HG02759 (cell line): ENCODE data around the gene NDP.
"Not testable (repeated sequence)": the region's sequence is repeated elsewhere in the genome, so short reads cannot be mapped to it uniquely, and the experiment has no call there.

Experiments used
- ATAC-seq: cut with Tn5 transposase; IDR thresholded peaks from one replicate; pipeline ENCODE4 v1.9.1; 2021; ENCODE audit warnings: mild to moderate bottlenecking, moderate library complexity; ENCODE audit not compliant: unreplicated experiment

Gene NDP

DNA sequence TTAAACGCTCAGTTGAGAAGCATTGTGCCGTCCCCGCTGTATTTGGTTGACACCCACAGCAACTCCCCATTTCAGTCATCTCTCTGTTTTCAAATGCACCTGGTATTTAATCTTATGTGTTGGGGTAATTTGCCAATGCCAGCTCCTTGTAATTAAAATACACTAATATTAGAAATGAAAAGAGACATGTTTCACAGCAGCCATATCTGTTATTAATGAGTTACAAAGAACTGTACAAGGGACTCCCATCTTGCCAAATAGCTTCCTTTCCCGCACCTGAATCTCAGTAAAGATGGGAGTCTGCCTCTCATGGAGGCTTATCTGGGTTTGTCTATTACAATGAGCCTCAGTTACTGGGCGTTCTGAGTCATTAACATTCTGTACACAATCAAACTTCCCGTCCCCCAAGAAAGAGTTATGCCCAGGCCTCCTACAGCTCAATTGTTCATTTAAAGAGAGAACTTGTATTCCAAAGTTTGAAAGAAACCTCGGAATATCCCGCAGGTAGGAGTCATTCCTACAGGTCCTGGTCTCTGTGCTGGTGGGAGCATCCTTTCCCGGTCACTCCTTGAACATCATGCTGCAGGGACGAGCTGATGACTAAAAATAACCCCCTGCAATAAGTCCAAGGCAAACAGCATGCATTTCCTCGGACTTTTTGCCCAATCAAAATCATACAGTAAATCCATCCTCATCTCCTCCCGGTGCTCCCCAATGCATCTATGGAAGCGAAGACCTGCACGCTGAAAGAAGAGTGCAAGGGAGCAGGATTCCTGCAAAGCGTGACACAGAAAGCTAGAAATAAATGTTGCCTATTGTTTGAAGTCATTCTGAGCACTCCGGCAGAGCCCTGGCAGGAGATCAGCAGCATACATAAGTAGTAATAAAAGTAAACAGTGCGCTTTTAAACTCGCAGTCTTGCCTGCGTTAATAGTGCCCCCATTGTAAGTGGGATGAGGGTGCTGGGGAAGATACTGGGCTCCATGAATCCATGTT lies 926 bp downstream of the NDP start:
- no peak for ATAC-seq

DNA sequence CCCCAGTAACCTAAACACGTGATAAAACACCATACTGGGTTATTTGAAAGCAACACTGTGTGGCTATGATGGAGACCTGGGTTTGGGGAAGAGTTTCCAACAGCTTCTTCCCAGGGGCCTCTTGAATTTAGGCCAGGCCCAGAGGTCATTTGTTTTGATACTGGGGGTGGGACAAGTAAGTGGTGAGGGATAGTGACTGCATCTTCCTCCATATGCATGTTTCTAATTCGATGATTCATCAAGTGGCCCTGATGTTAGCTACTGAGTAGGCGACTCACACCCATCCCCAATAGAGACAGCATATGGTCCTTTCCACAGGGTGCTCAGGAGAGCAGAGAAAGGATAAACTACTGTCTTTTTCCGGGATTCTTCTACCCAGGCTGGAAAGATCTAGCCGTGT lies 2.7 kb downstream of the NDP start:
- ATAC-seq: no peak

DNA sequence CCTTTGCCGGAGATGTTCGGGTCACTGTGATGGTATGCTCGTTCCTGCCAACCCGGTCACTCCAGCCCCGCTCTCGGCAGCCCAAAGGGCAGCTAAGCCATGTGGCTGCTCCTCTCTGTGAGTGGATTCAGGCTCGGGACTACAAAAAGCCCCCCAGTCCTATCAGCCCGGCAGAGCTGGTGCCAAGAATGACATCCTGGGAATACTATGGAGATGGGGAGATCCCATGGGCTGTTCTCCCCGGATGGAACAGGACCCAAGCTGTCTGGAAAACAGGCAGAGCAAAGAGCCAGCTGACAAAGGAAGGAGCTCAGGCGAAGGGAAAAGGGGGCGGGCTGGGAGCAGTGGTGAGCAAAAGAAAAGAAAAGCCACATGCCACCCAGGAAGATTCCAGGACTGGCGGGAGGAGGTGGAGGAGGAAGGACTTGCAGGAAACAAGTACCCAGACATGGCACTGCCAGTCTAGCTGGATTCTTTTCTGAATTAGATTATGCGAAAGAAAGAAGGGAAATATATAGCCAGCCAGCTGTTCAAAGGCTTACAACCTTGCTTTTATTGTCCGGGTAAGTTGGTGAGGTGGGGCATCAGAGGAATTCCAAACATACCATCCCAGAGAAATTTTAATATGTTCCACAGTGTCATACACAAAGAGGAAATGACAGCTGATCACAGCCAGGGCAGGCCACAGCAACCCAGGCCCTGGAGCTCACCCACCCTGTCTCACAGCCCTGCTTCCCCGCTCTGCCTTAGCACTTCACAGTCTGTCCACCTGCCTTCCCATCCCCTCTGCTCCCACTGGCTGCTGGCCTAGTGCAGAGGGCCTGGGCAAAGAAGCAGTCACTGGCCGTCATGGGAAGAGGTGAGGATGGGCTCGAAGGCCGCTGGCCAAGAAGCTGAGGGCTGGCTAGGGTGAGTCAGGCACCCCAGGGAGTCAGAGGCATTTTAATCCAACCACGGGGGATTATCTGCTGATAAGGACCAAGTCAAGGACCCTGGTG lies 3.4 kb downstream of the NDP start:
- no peak for ATAC-seq

DNA sequence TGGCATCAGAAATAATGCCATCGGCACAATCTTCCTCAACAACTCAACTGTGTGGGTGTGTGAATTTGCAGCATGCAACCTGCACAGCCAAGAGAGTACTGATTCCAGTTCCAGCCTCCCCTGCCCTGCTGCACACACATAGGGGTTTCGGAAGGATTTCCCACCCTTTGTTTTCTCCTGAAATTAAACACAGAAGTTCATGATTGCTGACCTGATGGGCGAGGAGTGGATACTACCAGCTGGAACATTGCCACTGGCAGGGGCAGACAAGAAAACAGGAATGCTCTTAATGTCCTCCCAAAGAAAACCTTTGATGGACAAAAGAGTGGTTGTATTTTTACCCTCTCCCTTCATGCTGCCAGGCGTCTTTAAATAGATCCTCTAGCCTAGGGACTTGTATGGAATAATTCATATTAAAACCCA lies 4.8 kb downstream of the NDP start:
- ATAC-seq: no peak

DNA sequence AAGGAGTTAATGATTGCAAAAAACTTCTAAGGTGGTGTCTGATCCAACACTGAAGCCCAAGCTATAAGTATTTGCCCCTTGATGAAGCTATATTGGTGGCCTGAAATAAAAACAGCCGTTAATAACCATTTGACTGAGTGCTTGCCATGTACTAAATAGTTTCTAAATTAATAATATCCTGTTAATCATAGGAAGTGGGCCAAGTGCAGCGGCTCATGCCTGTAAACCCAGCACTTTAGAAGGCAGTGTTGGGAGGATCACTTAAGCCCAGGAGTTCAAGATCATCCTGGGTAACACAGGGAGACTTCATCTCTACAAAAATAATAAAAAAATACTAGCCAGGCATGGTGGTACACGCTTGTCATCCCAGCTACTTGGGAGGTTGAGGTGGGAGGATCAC lies 8.3 kb downstream of the NDP start:
- no peak for ATAC-seq

DNA sequence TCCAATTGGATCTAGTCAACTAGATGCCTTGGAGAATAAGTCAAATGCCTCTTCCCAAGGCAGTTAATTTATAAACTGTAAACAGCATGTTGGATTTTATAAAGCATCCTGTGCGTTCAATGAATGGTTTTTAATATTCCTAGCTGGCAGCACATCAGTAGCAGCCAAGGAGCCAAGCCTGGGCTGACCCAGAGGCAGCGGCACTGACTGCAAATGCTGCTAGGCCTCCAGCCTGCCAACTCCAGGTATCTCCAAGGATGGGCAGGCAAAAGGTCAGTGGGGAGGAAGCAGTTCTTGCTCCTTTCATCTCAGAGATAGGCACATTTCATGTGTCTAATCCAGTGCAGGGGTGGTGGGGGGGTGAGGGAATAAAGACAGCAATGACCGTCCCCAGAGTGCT lies 9.5 kb downstream of the NDP start:
- no peak for ATAC-seq

DNA sequence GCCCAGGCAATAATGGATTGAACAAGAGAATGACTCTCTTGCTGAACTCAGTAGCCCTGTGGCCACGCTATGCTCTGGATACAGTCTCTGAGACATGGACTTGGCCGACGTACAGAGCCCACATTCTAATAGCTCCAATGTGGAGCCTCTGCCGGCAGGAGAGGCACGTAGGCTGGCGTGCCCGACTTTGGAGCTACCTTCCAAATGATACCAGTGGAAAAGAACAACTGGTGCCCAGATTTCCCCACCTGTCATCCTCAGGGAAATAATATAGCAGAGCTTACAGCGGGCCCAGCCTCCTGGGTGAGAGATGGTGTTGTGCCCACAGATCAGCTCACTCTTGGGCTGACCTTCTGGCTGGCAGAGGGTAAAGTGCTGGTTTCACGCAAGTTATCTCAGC lies 10.6 kb downstream of the NDP start:
- no peak for ATAC-seq

DNA sequence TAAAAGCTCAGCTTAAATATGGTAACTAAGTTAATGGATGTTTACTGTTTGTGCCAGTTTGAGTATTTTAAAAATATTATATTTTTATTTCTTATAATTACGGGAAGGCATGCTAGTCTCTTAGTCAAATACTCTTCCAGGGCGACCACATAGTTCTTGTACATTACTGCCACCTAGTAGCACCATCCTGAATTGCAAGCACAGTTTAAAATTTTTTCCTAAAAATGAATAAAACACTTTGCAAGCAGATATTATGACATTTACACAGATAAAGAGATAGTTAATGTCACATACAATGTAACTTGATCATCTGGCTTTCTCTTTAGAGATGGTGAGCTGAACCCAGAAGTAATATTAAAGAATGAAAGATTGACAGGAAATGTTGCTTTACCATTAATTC lies 11.5 kb downstream of the NDP start:
- ATAC-seq: no peak

DNA sequence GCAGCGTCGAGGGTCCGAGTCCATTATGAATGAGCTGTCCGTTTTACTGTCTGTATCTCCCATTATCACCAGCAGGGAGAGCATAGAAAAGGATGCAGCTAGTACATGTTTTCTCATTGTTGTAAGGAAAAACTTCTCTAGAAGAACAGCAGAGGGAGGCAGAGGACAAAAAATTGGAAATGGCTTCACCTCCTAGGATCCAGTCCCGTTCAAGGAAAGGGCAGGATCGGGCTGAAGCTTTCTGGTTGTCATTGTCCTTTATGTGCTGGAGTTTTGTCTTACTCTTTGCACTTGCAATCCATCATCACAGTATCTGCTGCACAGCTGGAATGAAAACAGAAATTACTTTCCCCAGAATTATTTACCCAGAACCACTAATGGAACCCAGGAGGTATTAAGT lies 14.7 kb downstream of the NDP start:
- no peak for ATAC-seq

DNA sequence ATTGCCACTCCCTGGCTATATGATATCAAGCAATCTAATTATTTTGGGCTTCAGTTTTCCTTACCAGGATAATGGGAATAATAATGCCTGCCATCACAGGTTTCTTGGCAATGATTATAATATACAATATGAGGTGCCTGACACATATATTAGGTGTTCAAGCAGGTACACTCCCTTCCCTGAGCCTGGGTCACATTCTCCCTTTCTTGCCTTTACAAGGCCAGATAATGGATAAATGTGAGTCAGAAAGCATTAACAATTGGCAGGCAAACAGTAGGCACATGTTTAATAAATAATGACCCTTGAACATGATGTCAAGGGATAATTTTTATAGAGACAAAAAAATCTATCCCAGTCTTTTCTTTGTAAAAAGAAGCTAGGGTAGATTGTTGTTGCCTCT lies 17.2 kb downstream of the NDP start:
- ATAC-seq: no peak

DNA sequence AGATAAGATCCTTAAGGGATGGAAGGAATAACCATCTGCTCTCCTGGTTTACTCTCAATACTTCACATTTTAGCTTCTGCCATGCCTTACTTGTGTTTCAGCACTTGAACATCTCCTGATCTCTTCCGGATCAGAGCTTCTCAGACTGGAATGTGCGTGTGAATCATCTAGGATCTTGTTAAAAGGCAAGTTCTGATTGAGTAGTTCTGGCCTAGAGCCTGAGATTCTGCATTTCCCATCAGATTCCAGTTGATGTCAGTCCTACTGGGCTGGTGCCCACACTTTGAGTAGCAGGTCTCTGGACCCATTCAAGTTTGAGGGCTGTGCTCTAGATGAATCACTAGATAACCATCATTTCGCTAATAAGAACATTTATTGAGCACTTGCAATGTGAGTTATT lies 20.0 kb downstream of the NDP start:
- no peak for ATAC-seq

DNA sequence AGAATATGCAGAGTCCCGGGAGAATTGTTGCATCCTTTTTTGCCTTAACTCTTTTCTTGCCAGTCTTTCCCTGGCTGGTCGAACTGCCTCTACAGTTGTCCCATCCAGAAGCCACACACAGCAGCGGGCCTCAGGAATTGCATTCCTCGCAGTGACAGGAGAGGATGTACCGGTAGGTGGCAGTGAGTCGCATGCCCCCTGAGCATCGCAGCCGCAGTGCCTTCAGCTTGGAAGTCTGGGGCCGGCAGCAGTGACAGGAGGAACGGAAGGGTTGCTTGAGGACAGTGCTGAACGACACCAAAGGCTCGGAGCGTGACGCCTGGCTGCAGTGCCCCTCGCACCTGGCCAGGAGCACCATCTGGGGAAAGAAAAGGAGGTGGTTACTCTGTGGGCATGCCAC lies 23.5 kb downstream of the NDP start:
- ATAC-seq: no peak

DNA sequence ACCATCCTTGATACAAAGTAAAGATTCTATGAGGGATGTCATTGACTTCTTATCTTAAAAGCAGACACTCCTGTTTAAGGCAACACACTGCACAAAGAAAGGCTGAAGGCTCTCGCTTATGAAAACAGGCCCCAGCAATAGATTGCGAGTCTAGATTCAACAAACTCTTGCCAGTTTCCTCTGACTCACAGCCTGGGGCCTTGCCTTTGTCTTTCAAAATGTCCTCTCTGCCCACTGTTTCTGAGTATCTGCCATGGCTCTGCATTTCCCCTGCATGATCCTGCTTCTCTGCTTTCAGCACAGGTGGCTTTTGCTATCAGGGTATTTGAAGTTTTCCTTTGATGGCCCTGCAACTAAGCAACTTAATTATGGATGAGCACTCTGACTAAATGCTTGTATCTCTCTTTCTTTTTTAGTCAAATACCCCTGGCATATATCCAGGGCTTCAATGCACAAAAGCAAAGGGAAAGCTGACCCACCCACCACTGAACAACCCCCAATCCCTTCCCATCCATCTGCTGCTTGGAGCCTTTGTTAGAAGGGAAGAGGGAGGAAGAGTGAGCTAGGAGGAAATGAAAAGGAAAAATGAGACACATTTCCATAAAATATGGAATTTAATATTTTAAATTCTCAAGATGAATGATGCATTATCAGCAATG lies 32.2 kb downstream of the NDP start:
- no peak for ATAC-seq

DNA sequence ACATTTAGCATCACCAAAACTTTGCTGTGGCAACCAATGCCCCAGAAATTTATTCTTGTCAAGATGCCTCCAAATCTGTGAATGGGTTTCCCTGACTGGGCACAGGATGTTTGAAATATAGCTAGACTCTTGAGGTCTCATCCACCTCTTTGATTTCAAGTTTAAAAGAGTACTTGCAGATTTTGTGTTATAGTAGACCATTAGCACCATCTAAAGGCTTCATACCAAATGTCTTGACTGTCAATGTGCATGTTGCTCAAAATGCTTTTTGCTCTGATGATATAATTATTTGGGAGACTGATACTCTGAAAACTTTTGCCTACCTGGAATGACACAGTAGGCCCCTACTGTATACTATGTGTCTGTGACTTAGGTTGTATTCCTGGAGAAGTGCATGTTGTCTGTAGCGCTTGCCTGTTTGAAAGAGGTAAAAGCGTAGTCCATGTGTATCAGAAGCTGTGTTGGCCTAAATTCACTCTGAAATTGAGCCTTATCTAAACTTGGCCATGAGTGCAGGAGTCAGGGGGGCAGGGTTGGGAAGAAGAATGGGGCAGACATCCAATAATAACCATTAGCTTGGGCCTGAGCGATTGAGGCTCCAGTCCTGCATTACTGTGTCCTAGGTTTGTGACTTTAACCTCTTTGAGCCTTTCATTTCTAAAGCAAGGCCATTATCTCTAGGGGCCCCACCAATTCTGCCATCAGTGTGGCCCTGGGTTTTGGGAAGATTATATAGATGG lies 33.8 kb downstream of the NDP start:
- ATAC-seq: no peak

DNA sequence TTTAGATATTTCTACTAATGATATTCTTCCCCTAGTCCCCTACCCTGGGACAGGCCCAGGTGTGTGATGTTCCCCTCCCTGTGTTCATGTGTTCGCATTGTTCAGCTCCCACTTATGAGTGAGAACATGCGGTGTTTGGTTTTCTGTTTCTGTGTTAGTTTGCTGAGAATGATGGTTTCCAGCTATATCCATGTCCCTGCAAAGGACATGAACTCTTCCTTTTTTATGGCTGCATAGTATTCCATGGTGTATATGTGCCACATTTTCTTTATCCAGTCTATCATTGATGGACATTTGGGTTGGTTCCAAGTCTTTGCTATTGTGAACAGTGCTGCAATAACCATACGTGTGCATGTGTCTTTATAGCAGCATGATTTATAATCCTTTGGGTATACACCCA lies 51.2 kb downstream of the NDP start:
- ATAC-seq: not testable (repeated sequence)

DNA sequence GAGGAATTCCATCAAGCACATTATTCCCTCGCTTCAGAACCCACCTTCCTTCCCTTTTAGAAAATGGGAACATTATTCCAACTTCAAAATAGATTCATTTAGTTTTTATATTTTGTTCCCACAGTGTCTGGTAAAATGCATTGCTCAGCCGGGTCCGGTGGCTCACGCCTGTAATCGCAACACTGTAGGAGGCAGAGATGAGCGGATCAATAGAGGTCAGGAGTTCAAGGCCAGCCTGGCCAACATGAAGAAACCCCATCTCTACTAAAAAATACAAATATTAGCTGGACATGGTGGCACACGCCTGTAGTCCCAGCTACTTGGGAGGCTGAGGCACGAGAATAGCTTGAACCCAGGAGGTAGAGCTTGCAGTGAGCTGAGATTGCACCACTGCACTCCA lies 62.4 kb downstream of the NDP start:
- not testable (repeated sequence) for ATAC-seq

DNA sequence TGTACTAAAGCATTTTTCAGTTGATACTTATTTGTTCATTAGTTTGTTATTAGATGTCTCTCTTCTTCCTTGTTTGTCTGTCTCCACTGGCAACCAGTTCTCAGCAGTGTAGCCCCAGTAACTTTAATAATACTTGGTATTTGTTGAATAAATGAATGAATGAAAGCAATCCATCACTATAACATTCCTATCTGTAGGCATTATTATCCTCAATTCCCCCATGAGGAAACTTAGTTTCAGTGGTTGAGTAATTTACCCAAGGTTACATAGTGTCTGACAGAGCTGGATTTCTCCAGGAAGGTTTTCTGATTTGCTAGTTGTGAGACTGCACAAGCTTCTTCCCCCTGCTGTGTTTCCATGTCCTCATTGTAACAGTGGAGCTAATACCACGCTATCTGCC lies 63.2 kb downstream of the NDP start:
- no peak for ATAC-seq

DNA sequence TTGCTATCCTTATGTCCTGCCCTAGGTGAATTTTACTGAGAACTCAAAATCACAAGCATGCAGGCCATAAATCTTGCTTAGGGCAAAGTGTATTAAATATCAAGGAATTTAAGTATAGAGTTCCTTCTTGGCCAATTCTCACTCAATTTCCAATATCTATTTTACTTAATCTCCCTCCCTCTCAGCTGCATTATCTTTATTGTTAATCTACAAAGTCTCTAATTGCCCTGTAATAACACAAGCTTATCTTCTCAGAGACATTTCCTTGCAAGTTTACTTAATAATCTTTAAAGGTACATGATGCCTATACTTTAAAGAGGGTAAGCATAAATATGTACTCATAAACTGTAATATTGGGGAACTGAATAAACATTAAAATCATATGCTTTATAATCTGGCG lies 64.0 kb downstream of the NDP start:
- ATAC-seq: no peak

DNA sequence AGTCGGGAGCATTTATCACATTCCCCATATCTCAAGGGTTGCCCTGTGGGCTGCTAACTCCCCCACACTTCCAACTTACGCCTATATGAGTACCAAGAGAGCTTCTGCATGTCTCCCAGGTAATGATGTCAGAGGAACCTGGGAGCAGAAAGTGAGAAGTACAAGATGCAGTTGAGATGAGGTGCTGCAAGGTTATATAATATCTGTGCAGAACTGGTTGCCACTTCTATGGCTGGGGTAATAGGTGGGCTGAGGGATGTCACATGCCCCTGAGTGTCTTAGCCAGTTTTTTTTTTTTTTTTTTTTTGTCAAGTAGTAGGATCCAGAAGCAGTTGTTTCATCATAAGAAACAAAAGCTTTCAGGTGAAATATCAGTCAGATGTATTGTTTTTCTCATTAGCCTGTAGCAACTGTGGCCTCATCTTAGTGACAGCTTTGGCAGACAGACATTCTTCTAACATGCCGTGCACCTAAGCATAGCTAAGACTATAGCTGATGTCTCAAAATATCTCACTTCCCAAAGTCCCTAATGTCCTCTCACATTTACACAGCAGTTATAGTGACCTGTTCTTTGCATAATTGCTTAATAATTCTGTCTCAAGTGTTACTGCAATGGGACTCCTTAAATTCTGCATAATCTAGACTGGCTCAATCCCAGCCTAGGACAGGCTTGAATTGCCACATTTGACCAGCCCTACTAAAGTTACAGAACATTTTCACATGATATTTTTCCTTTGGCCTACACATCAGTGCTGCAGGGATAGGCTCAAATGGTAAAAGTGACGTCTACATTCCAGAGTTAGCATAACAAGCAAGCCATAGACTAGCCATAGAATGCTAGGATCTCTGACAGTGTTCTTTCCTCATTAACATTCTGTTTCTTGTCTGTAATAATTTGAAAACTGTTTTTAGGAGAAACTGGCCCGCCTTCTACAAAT lies 73.0 kb downstream of the NDP start:
- ATAC-seq: no peak
